ENCODE measurements around the gene SH3BP1. TPM values are rescaled to one million over a fixed set of nuclear protein-coding genes. Genes with fewer than 3 reads are reported as not detected.
A peak's percentile ranks its signal among the peaks of the same experiment; 100 is the strongest.
"Not testable (repeated sequence)": the region's sequence is repeated elsewhere in the genome, so short reads cannot be mapped to it uniquely, and the experiment has no call there.

SH3BP1 gene
- total RNA-seq, 1 donor from 2014 or later: 116 TPM

GRCh38 chr22:37607935-37608476, 31.5 kb upstream of the SH3BP1 start:
- H3K4me1 Mint-ChIP-seq (ENCODE audit: low read depth): peaks cover 45% of the 10 kb centered on the region
- H3K9me3 Mint-ChIP-seq: no peaks in the 10 kb centered on the region
- intact Hi-C loops (cut with micrococcal nuclease): loop anchor here (1.0 to 5.0 kb wide), 13 partner anchors 16 to 1079 kb away; partner anchors contain the start of genes ANKRD54, EIF3D, GCAT and MAFF

GRCh38 chr22:37608477-37609239, 30.8 kb upstream of the SH3BP1 start, which contains the start of gene GGA1:
Gene GGA1, plus strand, starts transcription at chr22:37608834. Its CDS starts 27 bp downstream, at chr22:37608861.
- Mint-ChIP-seq H3K27me3 (ENCODE audit: insufficient read depth) (peaks cover 1% of the 10 kb centered on the region), H3K27ac (peak within 1 kb of the TSS; percentile 98), H3K36me3 (ENCODE audit: low read depth) (peaks cover 1% of the 10 kb centered on the region), H3K9me3 (no peaks in the 10 kb centered on the region), H3K4me1 (ENCODE audit: low read depth) (peaks cover 45% of the 10 kb centered on the region), H3K4me3 (peak within 1 kb of the TSS; percentile 96)
- DNase-seq (ENCODE audit: low spot score): peak; percentile 96
- intact Hi-C loops (cut with micrococcal nuclease): loop anchor here (1.0 to 5.0 kb wide), 11 partner anchors 16 to 1080 kb away; partner anchors contain the start of genes ANKRD54, EIF3D, MAFF and NOL12

More at GRCh38 chr22:37607935-37608476, 31.5 kb upstream of the SH3BP1 start:
- Mint-ChIP-seq H3K36me3 (ENCODE audit: low read depth) (peaks cover 1% of the 10 kb centered on the region), H3K27ac (peak overlapping the region; percentile 98), H3K4me3 (peak overlapping the region; percentile 75), H3K27me3 (ENCODE audit: insufficient read depth) (peaks cover 1% of the 10 kb centered on the region)
- no peak for DNase-seq (ENCODE audit: low spot score)

GRCh38 chr22:37609240-37610152, 30.0 kb upstream of the SH3BP1 start:
- Mint-ChIP-seq H3K36me3 (ENCODE audit: low read depth) (peaks cover 1% of the 10 kb centered on the region), H3K27me3 (ENCODE audit: insufficient read depth) (no peaks in the 10 kb centered on the region), H3K4me1 (ENCODE audit: low read depth) (peaks cover 45% of the 10 kb centered on the region), H3K27ac (peak overlapping the region; percentile 96), H3K4me3 (peak overlapping the region; percentile 96), H3K9me3 (no peaks in the 10 kb centered on the region)
- intact Hi-C loops (cut with micrococcal nuclease): loop anchor here (2.0 to 5.0 kb wide), 3 partner anchors 367 to 1081 kb away; partner anchors contain the start of genes EIF3D, MAFF and RAC2
- DNase-seq (ENCODE audit: low spot score): no peak

- Mint-ChIP-seq H3K27ac (peak overlapping the region; percentile 96), H3K4me1 (ENCODE audit: low read depth) (peaks cover 40% of the 10 kb centered on the region), H3K4me3 (peak overlapping the region; percentile 96)
- DNase-seq (ENCODE audit: low spot score); H3K27me3 Mint-ChIP-seq (ENCODE audit: insufficient read depth); intact Hi-C loops (cut with micrococcal nuclease); H3K9me3 Mint-ChIP-seq; H3K36me3 Mint-ChIP-seq (ENCODE audit: low read depth): not testable (repeated sequence)
Observed at GRCh38 chr22:37610153-37610475, 29.4 kb upstream of the SH3BP1 start.

GRCh38 chr22:37610480-37611129, 28.9 kb upstream of the SH3BP1 start:
- H3K27me3 Mint-ChIP-seq (ENCODE audit: insufficient read depth): no peaks in the 10 kb centered on the region
- no peak overlapping the region for H3K27ac Mint-ChIP-seq
- intact Hi-C loops (cut with micrococcal nuclease): no loop called here
- no peaks in the 10 kb centered on the region for H3K36me3 Mint-ChIP-seq (ENCODE audit: low read depth)
- no peaks in the 10 kb centered on the region for H3K9me3 Mint-ChIP-seq
- peaks cover 35% of the 10 kb centered on the region for H3K4me1 Mint-ChIP-seq (ENCODE audit: low read depth)
- DNase-seq (ENCODE audit: low spot score): no peak
- H3K4me3 Mint-ChIP-seq: peak overlapping the region; percentile 96

- intact Hi-C loops (cut with micrococcal nuclease): no loop called here
- H3K4me3 Mint-ChIP-seq: no peak overlapping the region
- peaks cover 30% of the 10 kb centered on the region for H3K4me1 Mint-ChIP-seq (ENCODE audit: low read depth)
- no peak overlapping the region for H3K27ac Mint-ChIP-seq
- DNase-seq (ENCODE audit: low spot score): no peak
- H3K27me3 Mint-ChIP-seq (ENCODE audit: insufficient read depth): no peaks in the 10 kb centered on the region
- no peaks in the 10 kb centered on the region for H3K9me3 Mint-ChIP-seq
- peaks cover 3% of the 10 kb centered on the region for H3K36me3 Mint-ChIP-seq (ENCODE audit: low read depth)
Observed at GRCh38 chr22:37611207-37611606, 28.3 kb upstream of the SH3BP1 start.

- Mint-ChIP-seq H3K36me3 (ENCODE audit: low read depth) (peaks cover 10% of the 10 kb centered on the region), H3K4me1 (ENCODE audit: low read depth) (no peaks in the 10 kb centered on the region), H3K27ac (no peak overlapping the region), H3K9me3 (no peaks in the 10 kb centered on the region), H3K27me3 (ENCODE audit: insufficient read depth) (no peaks in the 10 kb centered on the region), H3K4me3 (no peak overlapping the region)
- DNase-seq (ENCODE audit: low spot score): no peak
- intact Hi-C loops (cut with micrococcal nuclease): no loop called here
Observed at GRCh38 chr22:37616201-37617083, 23.0 kb upstream of the SH3BP1 start.

GRCh38 chr22:37617431-37617830, 22.0 kb upstream of the SH3BP1 start:
- intact Hi-C loops (cut with micrococcal nuclease): no loop called here

GRCh38 chr22:37618072-37618656, 21.3 kb upstream of the SH3BP1 start:
- Mint-ChIP-seq H3K9me3 (no peaks in the 10 kb centered on the region), H3K36me3 (ENCODE audit: low read depth) (peaks cover 10% of the 10 kb centered on the region), H3K27me3 (ENCODE audit: insufficient read depth) (no peaks in the 10 kb centered on the region), H3K4me1 (ENCODE audit: low read depth) (no peaks in the 10 kb centered on the region), H3K4me3 (no peak overlapping the region), H3K27ac (no peak overlapping the region)
- intact Hi-C loops (cut with micrococcal nuclease): no loop called here
- no peak for DNase-seq (ENCODE audit: low spot score)

More at GRCh38 chr22:37617431-37617830, 22.0 kb upstream of the SH3BP1 start:
- Mint-ChIP-seq H3K27ac (no peak overlapping the region), H3K27me3 (ENCODE audit: insufficient read depth) (no peaks in the 10 kb centered on the region), H3K9me3 (no peaks in the 10 kb centered on the region), H3K4me1 (ENCODE audit: low read depth) (no peaks in the 10 kb centered on the region), H3K36me3 (ENCODE audit: low read depth) (peaks cover 10% of the 10 kb centered on the region), H3K4me3 (no peak overlapping the region)
- no peak for DNase-seq (ENCODE audit: low spot score)

GRCh38 chr22:37618674-37619073, 20.8 kb upstream of the SH3BP1 start:
- peaks cover 2% of the 10 kb centered on the region for H3K4me1 Mint-ChIP-seq (ENCODE audit: low read depth)
- H3K27ac Mint-ChIP-seq: no peak overlapping the region
- peaks cover 11% of the 10 kb centered on the region for H3K36me3 Mint-ChIP-seq (ENCODE audit: low read depth)

GRCh38 chr22:37619991-37620390, 19.5 kb upstream of the SH3BP1 start:
- Mint-ChIP-seq H3K27ac (no peak overlapping the region), H3K27me3 (ENCODE audit: insufficient read depth) (no peaks in the 10 kb centered on the region), H3K4me3 (no peak overlapping the region), H3K9me3 (no peaks in the 10 kb centered on the region), H3K36me3 (ENCODE audit: low read depth) (peaks cover 12% of the 10 kb centered on the region), H3K4me1 (ENCODE audit: low read depth) (peaks cover 5% of the 10 kb centered on the region)
- no peak for DNase-seq (ENCODE audit: low spot score)
- intact Hi-C loops (cut with micrococcal nuclease): no loop called here

More at GRCh38 chr22:37618674-37619073, 20.8 kb upstream of the SH3BP1 start:
- Mint-ChIP-seq H3K4me3 (no peak overlapping the region), H3K9me3 (no peaks in the 10 kb centered on the region), H3K27me3 (ENCODE audit: insufficient read depth) (no peaks in the 10 kb centered on the region)
- intact Hi-C loops (cut with micrococcal nuclease): no loop called here
- no peak for DNase-seq (ENCODE audit: low spot score)

Data from activated T-helper 1 cell treated with anti-CD3 and anti-CD28 coated beads, Interleukin-12 subunit alpha, Interleukin-12 subunit beta, Interleukin-2, Interleukin-4 antibody, amounts not matched to agents 30 ng/mL and 10 ng/mL and 1 ng/mL, durations not matched to agents 14 hours and 24 hours and 36 hours (primary cell).